Stimulated activated naive CD4-positive, alpha-beta T cell (primary cell): ENCODE data around the gene ARHGEF10L.
"Not testable (repeated sequence)": the region's sequence is repeated elsewhere in the genome, so short reads cannot be mapped to it uniquely, and the experiment has no call there.

ENCODE experiments used
- DNase-seq, 6 experiments: peaks; one replicate each; lab custom pipeline; 2025; lab: John Stamatoyannopoulos, UW

The ARHGEF10L gene

DNA sequence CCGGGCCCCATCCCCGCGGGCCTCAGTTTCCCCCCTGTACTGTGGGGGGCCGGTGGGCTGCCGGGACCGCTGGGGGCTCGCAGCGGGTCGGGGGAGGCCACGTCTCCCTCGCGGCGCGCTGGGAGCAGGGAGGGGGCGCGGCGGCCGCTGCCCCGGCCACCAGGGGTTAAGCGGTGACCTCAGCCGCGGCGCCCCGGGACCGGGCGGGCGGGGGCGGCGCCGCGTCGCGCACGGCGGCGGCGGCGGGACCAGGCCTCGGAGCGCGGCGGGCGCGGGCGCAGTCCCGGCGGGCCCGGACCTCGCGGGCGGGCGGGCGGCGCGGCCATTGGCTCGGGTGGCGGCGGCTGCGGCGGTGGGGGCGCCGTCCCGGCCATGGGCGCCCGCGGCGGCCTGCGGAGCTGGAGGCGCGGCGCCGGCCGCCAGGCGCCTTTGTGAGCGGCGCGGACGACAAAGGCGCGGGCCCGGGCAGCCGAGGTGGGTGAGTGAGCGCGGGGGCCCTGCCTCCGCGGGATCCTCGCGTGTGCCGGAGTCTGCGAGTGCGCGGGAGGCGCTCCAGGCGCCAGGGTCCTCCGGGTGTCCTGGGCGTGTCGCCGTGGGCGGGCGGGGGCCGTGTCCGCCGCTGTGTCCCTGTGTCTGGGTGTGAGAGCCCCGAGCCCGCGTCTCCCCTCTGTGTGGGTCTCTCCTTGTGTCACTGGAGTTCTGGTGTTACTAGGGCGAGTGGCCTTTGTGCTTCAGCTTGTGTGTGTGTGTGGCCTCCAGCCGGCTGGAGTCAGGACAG lies at the start of gene ARHGEF10L:
Gene ARHGEF10L, plus strand, starts transcription at position 222 of the 778 bp plus-strand sequence. CDS start 40,898 bp downstream, outside the sequence.
- no peak for DNase-seq

- not testable (repeated sequence) for DNase-seq
These were observed 49.6 kb upstream of the ARHGEF10L start for GRCh38 chr1:17489768-17490417.

DNA sequence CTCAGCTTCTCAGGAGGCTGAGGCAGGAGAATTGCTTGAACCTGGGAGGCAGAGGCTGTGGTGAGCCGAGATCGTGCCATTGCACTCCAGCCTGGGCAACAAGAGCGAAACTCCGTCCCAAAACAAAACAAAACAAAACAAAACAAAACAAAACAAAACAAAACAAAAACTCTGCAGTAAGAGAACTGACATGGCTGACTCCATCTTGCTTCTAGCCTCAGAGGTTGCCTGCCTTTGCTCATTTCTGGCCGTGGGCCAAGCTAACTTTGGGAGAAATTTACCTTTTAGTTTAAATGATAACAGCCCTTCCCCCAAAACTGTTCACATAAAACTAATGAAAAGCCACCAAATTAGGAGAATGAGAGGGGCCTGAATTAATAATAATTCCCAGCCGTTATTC lies 48.8 kb upstream of the ARHGEF10L start:
- not testable (repeated sequence) for DNase-seq

- peak; percentile 7 to 43 (median 24) for DNase-seq
These were observed 45.3 kb upstream of the ARHGEF10L start for GRCh38 chr1:17494114-17494729.

GRCh38 chr1:17496419-17496818 lies 43.1 kb upstream of the ARHGEF10L start:
- no peak for DNase-seq

DNA sequence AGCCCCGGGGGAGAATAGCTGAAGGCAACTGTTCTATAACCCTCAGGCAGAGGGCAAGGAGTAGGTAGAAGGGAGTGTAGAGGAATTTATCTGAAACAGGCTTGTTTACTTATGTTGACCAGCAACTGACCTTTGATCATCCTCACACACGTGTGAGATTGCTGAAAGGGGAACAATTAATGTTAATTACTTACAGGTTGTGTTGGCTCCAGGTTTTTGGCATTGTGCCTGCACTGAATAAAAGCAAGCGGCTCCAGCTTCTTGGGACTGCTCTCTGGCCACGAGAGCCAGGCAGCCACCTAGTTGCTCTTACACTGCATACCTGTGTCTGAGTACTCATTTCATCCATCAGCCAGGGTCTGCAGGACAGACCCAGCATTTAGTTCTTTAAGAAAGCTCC lies 41.3 kb upstream of the ARHGEF10L start:
- no peak for DNase-seq

- peak in 2 of 6 experiments; percentile 3 to 10 for DNase-seq
These were observed 37.1 kb upstream of the ARHGEF10L start for GRCh38 chr1:17502326-17502778.

GRCh38 chr1:17503146-17503545 lies 36.4 kb upstream of the ARHGEF10L start:
- DNase-seq = no peak

- DNase-seq = not testable (repeated sequence)
These were observed 32.3 kb upstream of the ARHGEF10L start for GRCh38 chr1:17507200-17507599.

DNA sequence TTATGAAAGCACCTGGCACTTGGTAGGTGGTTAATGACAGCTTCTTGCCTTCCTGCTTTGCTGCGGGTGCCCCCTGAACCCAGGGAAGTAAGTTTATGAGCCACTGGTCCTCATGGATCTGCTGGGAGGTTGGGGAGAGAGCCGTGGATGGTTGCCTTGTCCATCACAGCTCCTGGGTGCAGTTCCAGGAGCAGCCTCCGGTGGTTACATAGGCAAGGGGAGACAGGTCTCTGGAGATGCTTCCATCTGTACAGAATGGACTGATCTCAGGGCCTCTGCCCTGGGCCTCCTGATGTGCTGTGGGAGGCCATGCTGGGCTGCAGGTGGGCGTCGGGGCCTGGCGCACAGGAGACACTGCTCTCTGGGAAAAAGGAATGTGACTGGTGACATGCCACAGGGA lies 31.6 kb upstream of the ARHGEF10L start:
- no peak for DNase-seq

DNA sequence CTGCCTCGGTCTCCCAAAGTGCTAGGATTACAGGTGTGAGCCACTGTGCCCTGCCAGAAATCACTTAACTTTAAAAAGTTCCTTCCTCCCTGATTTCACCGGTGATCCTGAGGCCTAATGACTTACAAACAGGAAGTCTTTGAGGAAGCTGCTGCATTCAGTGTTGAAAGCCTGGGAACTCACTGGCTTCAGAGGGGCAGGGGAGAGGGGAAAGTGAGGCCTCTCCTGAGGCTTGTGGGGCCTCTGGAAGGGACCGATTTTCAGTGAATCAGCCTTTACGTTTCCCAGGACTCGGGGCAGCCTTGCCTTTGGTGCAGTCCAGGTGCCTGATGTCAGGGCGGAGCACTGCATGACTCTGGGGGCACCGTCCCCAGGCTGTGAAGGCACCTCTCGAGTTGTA lies 30.1 kb upstream of the ARHGEF10L start:
- DNase-seq = no peak

DNA sequence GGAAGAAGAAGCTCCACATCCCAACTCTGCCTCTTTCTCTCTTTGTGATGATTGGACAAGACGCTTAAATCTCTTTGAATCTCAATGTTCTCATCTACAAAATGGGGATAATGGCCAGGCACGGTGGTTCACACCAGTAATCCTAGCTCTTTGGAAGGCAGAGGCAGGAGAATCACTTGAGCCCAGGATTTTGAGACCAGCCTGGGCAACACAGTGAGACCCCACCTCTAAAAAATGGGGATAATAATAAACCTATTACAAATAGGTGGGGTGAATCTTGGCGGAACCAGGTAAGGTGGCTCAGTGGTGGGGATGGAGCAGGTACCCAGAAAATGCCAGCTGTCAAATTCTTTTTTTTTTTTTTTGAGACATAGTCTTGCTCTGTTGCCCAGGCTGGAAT lies 29.4 kb upstream of the ARHGEF10L start:
- no peak for DNase-seq

GRCh38 chr1:17511188-17511587 lies 28.3 kb upstream of the ARHGEF10L start:
- no peak for DNase-seq

GRCh38 chr1:17513131-17513530 lies 26.4 kb upstream of the ARHGEF10L start:
- DNase-seq = no peak

- DNase-seq = no peak
These were observed 24.7 kb upstream of the ARHGEF10L start for GRCh38 chr1:17514776-17515175.

- no peak for DNase-seq
These were observed 23.6 kb upstream of the ARHGEF10L start for GRCh38 chr1:17515902-17516301.

DNA sequence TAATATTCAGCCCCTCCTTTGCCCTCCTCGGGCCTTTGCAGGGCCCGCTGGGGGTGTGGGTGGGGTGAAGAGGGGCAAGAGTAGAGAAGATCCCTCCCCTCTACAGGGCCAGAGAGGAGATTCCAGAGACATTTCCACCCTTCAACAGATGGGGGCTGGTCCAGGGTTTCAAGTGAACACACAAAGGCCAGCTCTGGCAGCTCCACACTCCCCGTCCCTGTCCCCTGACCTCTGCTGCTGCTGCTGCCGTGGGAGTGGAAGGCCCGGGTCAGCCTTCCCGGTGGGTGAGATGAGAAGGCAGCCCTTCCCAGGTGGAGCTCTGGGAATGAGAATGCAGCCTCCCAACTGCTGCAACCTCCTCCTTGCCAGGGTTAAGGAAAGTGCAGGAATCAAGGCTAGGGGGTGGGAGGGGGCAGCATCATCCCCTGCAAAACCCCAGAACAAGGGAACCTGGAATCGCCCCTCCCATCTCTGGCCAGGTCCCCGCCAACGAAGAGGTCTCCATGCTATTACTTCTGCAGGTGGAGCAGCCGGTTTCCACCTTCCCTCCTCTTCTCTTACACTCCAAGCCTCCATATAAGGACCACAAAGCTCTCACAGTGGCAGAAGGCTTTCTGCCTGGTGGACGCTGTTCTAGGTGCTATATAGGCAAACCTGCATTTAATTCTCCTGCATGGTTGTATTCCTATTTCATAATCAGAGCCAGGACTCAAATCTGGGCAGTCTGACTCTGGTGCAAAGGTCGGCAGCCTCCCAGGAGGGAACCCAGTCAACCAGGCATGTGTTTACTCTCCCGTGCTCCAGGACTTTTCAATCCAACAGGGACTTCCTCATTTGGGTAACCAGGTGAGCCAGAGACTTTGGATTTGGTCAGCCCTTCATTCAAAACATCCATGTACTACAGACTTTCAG lies 22.9 kb upstream of the ARHGEF10L start:
- no peak for DNase-seq

DNA sequence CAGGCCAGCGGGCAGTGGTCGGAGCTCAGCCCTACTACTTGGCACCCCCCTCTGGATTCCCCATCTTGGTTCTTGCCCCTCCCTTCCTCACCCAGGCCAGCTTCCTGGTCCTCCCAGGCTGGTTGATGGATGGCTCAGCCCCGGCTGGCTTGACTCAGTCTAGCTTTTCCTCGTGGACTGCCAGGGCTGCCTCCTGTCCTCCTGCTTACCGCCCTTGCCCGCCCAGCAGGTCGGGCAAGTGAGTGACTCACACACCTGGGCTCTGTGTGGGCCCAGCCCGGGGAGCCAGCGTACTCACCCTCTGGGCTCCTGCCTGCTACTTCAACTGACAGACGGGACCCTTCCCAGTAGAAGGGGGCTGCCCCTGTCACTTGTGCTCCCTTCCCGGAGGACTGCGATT lies 19.5 kb upstream of the ARHGEF10L start:
- DNase-seq = no peak

GRCh38 chr1:17520473-17521319 lies 18.8 kb upstream of the ARHGEF10L start:
- DNase-seq = no peak

DNA sequence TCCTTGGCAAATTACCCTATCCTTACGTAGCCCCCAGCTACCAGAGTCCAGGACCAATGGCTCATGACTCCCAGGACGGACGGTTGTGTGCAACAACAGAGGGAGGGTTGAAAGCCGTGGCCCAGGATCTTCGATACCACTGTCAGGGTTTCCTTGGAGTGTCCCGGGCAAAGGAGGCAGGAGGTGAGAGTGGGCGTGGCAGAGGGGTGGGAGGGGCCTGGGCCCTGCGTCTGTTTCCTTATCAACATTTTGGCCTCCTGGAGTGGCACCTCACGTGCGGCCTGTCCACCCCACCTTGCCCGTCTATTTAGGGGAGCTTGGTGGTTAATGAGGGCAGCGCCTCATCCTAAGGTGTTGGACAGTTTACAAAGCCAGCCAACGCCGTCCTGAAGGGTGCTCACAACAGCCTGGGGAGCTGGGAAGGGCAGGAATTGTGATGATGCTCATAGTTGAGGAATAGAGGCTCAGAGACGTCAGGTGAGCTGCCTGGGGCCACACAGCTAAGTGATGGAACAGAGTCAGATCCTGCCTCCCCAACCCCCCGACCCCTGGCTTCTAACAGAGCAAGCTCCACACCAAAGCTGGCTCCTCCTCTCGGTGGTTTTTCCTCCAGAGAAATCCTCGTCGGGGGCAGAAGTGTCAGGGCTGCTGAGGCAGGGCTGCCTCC lies 17.4 kb upstream of the ARHGEF10L start:
- no peak for DNase-seq
